NCI-H510A (cell line): ENCODE data around the gene PRUNE1.

Experiments
- DNase-seq: peaks from one replicate; lab custom pipeline; 2025; lab: John Stamatoyannopoulos, UW

The PRUNE1 gene

DNA sequence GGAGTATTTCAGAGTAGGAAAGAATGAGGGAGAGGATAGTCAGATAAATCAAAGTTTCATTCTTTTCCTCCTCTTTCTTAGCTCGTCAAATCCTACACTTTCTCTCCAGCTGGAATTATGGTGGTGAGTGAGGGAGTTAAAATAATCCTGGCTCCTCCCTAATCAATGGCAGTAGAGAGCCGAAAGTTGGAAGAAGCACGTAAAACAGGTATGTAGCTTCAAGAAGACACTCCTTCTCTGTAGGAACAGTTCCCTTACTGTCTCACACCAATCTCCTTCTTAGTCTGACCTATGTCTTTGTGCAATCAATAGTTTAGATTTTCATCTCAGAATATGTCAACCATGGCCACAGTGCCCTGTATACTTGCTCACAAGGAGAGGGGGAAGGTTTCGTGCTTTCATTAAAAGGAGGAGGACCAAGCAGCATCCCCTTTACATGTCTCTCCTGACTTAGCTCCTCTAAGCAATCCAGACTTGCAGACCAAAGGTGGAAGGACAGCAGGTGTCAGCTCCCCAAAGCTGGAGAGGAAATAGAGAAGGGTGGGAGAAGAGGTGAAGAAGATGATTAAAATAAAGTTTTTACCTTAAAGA, 2.4 kb upstream of the PRUNE1 start:
- DNase-seq, result no peak

GRCh38 chr1:151006327-151007052, 1.8 kb upstream of the PRUNE1 start, which contains the start of gene MINDY1:
MINDY1 (minus strand) TSS chr1:151006902; CDS start chr1:151002617, 4,285 bp downstream.
- peak; percentile 71 for DNase-seq

- no peak for DNase-seq
Measured at GRCh38 chr1:151007853-151008243, 401 bp upstream of the PRUNE1 start.

DNA sequence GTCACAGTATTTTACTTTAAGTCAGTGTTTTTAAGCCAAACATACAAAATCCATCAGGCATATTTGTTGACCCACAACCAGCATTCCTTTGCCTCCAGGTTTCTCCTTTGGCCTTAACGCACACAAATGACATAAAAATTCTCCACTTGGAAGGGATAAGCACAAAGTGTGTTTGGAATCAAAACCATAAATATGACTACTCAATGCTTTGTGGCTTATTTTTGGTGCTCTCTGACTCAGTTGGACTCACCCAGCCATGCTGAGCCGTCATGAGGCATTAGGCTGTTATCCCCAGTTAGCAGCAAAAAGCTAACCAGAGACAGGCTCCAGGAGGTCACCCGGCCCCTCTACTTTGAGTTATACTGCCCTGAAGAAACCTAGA, 948 bp downstream of the PRUNE1 start:
- DNase-seq, result no peak

DNA sequence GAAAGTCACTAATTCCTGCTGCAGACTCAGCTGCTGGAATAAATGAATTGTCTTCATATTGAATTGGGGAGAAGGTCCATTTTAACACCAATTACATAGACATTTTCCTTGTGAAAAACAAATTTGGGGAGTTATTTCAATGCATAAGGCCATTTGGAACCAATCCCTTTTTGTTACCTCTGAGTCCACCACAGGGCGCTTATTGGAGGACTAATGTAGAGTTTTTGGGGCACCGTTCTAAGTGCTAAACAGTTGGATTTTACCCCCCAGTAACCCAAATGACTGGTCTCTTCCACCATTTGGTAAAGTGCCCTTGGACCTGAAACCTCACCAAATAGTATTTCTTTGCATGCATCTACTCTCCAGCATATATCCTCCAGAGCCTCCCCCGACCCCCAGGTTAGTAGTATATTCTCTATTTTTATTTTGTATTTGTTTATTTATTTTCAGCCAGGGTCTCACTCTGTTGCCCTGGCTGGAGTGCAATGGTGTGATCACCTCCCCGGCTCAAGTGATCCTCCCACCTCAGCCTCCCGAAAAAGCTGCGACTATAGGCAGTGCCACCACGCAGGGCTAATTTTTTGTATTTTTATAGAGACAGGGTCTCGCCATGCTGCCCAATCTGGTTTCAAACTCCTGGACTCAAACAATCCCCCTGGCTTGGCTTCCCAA, 1.6 kb downstream of the PRUNE1 start:
- no peak for DNase-seq

DNA sequence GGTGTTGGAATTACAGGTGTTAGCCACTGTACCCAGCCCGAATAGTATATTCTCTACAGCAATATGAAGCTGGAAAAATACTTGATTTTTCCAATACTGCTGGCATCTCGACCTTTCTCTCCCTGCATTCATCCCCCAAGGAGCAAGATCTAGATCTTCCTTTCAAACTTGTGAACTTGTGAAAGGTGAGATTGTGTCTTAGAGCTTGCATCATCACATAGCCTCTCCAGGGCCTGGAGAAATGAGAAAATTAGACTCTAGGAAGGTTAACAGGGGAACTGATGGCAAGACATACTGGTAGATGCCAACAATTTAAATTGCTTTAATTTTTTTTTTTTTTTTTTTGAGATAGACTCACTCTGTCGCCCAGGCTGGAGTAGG, 2.1 kb downstream of the PRUNE1 start:
- no peak for DNase-seq

- DNase-seq, result no peak
Measured at GRCh38 chr1:151011154-151011850, 3.1 kb downstream of the PRUNE1 start.

GRCh38 chr1:151012684-151013471, 4.6 kb downstream of the PRUNE1 start:
- no peak for DNase-seq

- DNase-seq, result peak; percentile 43
Measured at GRCh38 chr1:151013518-151013917, 5.3 kb downstream of the PRUNE1 start.

GRCh38 chr1:151024540-151025146, 16.4 kb downstream of the PRUNE1 start:
- DNase-seq, result peak; percentile 34

GRCh38 chr1:151026460-151026859, 18.2 kb downstream of the PRUNE1 start:
- no peak for DNase-seq

GRCh38 chr1:151032164-151032563, 23.9 kb downstream of the PRUNE1 start:
- DNase-seq, result no peak

DNA sequence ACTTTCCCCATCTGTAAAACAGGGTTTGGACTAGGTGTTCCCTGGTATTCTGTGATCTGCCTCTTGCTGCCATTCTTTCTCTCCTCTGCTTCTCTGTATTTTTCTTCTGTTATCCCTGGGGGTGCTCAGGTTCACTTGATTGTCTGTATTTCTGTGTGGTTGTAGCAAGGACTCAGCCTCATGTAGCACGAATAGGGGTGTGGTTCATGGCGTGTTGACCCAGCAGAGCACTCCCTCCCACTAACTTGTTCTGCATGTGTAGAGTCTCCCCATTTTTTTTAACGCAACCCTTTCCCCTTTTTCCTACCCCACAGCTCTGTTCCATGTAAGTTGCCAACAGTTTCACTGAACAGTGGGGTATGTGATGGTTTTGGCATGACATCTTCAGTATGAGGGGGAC, 26.9 kb downstream of the PRUNE1 start:
- DNase-seq, result no peak

GRCh38 chr1:151036356-151036755, 28.1 kb downstream of the PRUNE1 start, which contains the start of gene BNIPL:
BNIPL (plus strand) TSS chr1:151036586; CDS start chr1:151036726, 140 bp downstream.
- DNase-seq, result no peak

- DNase-seq, result no peak
Measured at GRCh38 chr1:151037032-151037431, 28.8 kb downstream of the PRUNE1 start.

DNA sequence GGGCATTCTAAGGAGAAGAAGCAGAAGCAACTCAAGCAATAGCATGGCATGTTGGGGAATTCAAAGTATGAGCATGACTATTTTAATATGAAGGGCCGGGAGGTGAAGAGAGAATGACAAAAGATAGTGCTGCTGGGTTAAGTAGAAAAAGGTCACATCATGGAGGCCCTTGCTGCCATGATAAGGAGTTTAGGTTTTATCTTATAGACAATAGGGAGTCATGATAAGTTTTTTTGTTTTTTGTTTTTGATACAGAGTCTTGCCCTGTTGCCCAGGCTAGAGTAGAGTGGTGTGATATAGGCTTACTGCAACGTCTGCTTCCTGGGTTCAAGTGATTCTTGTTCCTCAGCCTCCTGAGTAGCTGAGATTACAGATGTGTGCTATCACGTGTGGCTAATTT, 31.3 kb downstream of the PRUNE1 start:
- no peak for DNase-seq

- no peak for DNase-seq
Measured at GRCh38 chr1:151043163-151043562, 34.9 kb downstream of the PRUNE1 start.

GRCh38 chr1:151047591-151047924, 39.3 kb downstream of the PRUNE1 start, which contains the start of gene C1orf56:
C1orf56 (plus strand) TSS chr1:151047751; CDS start chr1:151047848, 97 bp downstream.
- DNase-seq, result peak; percentile 66

DNA sequence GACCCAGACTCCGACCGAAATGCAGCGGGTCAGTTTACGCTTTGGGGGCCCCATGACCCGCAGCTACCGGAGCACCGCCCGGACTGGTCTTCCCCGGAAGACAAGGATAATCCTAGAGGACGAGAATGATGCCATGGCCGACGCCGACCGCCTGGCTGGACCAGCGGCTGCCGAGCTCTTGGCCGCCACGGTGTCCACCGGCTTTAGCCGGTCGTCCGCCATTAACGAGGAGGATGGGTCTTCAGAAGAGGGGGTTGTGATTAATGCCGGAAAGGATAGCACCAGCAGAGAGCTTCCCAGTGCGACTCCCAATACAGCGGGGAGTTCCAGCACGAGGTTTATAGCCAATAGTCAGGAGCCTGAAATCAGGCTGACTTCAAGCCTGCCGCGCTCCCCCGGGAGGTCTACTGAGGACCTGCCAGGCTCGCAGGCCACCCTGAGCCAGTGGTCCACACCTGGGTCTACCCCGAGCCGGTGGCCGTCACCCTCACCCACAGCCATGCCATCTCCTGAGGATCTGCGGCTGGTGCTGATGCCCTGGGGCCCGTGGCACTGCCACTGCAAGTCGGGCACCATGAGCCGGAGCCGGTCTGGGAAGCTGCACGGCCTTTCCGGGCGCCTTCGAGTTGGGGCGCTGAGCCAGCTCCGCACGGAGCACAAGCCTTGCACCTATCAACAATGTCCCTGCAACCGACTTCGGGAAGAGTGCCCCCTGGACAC, 39.8 kb downstream of the PRUNE1 start:
- DNase-seq, result peak; percentile 58

GRCh38 chr1:151048645-151049032, 40.4 kb downstream of the PRUNE1 start:
- DNase-seq, result no peak

DNA sequence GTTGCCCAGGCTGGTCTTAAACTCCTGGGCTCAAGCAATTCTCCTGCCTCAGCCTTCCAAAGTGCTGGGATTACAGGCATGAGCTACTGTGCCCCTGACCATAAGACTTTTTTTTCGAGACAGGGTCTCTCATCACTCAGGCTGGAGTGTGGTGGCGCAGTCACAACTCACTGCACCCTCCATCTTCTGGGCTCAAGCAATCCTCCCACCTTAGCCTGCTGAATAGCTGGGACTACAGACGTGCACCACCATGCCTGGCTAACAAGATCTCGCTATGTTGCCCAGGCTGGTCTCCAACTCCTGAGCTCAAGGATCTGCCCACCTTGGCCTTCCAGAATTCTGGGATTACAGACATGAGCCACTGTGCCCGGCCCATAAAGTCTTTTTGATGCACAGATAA, 41.2 kb downstream of the PRUNE1 start:
- DNase-seq, result no peak
